HT-29 (cell line): Measurements from ENCODE around the gene PSME3IP1. TPM values are rescaled to one million over a fixed set of nuclear protein-coding genes. Genes with fewer than 3 reads are reported as not detected.
"Not testable (repeated sequence)": the region's sequence is repeated elsewhere in the genome, so short reads cannot be mapped to it uniquely, and the experiment has no call there.

ENCODE experiments used
- DNase-seq: peaks from one replicate; pipeline ENCODE4 v3.0.0-alpha.2; 2015; ENCODE audit warnings: low spot score
- total RNA-seq: library from RNA; depleted of rRNA; stranded (reverse); fragments of >200 nt; shearing (Covaris generic); gene quantifications from 2 replicates; pipeline ENCODE4 v1.2.3, GENCODE V29; 2014; rRNA removed

PSME3IP1 gene
- total RNA-seq: 41.7 and 54.5 TPM in 2 replicates

DNA sequence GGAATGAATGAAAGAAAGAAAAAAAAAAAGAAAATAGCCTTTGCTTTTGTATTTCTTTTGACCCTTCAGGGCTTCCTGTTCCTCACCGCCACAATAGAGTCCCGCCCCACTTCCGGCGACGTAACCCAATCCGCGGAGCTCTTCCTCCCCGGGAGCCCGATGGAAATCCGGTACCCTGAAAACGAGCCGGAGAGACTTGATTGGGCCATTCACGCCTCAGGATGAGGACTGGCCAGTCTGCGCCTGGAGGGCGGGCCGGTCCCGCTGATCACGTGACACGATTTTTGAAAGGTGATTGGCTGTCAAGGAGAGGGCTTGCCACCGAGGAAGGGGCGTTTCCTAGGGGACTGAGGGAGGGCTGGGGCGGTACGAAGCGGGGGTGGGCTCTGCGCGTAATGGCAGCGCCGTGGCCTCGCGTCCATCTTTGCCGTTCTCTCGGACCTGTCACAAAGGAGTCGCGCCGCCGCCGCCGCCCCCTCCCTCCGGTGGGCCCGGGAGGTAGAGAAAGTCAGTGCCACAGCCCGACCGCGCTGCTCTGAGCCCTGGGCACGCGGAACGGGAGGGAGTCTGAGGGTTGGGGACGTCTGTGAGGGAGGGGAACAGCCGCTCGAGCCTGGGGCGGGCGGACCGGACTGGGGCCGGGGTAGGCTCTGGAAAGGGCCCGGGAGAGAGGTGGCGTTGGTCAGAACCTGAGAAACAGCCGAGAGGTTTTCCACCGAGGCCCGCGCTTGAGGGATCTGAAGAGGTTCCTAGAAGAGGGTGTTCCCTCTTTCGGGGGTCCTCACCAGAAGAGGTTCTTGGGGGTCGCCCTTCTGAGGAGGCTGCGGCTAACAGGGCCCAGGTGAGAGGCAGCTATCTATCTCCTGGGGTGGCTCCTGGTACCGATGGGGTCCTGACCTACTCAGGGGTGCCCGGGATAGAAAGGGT, at the start of gene PSME3IP1, which contains the start of gene RSPRY1:
Gene PSME3IP1, minus strand, starts transcription at position 95 of the 927 bp plus-strand sequence. CDS start 12,185 bp downstream, outside the sequence.
Gene RSPRY1, plus strand, starts transcription at position 385 of the 927 bp plus-strand sequence. CDS start 18,330 bp downstream, outside the sequence.
- peak; percentile 99 for DNase-seq

- DNase-seq: no peak
Measured at GRCh38 chr16:57235128-57236021, 49.5 kb upstream of the PSME3IP1 start.

DNA sequence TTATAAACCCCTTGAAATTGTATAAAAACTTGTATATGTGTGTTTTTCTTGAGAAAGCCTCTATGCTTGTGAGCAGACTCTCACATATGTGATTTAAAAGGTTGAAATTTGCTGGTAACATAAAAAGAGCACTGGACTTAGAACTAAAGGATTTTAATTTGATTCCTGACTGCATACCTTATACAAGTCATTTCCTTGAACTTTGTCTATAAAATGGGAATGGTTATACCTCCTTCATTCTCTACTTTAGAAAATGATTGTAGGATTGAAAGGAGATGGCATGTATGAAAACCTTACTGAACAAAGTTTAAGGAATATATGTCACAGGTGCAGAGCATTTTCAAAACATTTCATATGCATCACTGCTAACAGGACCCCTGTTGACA, 48.9 kb upstream of the PSME3IP1 start:
- no peak for DNase-seq

DNA sequence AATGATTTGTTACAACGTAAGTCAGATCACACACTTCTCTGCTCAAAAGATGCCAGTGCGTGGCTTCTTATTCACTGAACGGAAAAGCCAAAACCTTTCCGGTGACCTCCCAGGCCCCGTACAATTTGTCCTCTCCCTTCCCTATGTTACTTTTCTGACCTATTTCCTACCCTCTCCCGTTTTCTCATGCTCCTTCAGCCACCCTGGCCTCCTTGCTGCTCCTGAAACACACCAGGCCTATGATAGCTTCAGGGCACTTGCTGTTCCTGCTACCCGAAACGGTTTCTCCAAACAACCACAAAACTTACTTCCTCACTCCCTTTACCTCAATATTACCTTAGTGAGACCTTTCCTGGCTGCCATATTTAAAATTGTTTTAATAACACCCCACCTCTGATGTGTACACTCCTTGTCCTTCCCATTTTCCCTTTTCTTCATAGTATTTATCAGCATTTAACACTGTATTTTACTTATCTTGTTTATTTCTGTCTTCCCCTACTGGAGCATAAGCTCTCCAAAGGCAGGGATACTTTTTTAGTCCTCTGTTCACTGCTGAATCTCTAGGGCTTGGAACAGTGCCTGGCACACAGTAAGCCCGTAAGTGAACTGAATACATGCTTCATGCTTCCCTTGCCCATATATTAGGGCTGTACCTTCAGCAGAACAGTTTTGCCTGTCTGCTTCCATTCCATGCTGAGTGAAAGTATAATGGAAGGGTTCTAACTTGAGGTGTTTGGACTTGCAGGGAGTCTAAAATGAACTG, 48.3 kb upstream of the PSME3IP1 start:
- DNase-seq: no peak

DNA sequence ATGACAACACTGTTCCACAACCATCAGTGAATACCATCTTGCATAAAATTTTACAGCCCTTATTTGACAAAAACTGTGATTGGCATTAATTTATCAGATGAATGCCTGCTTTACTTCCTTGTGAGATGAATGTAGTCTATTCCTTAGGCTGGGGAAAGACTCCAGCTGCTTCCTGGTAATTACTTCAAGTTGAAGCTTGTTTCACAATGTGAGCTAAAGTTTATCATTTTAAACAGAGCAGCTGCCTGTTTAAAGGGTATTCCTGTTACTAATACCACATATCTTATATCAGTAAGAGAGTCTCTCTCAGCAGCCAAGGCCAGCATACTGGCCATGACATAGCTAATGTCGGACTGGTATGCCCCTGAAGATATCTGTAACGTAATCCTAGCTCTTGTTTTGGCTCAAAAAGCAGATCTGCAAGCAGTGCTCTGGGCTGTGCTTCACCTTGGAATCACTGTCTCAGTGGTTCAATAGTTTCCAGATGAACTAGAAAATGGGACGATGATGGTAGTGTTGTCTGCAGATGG, 46.0 kb upstream of the PSME3IP1 start:
- no peak for DNase-seq

DNA sequence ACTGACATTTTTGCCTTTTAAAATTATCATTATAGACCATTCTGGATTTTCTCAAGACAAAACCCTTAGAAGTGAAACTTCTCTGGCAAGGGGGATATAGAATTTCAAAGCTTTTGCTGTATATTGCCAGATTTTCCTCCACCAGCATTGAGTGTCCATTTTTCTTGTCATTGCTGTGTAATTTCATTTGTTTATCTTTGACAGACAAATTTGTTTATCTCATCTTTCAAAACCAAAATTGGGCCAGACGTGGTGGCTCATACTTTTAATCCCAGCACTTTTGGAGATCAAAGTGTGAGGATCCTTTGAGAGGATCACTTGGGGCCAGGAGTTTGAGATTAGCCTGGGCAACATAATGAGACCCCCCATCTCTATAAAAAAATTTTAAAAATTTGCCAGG, 43.2 kb upstream of the PSME3IP1 start:
- no peak for DNase-seq

- DNase-seq: no peak
Measured at GRCh38 chr16:57226701-57227621, 41.1 kb upstream of the PSME3IP1 start.

DNA sequence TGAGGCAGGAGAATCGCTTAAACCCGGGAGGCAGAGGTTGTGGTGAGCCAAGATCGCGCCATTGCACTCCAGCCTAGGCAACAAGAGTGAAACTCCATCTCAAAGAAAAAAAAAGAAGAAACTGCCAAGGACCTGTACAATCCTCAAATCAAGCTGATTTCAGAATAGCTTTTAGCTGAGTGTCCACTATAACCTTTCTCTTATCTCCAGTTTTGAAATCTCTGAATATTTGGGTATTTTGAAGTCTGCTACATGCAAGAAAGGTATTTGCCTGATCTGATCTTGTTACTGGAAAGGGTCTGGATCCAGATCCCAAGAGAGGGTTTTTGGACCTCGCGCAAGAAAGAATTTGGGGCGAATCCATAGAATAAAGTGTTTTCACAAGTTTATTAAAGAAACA, 40.1 kb upstream of the PSME3IP1 start:
- no peak for DNase-seq

GRCh38 chr16:57224651-57225335, 39.0 kb upstream of the PSME3IP1 start:
- DNase-seq: no peak

DNA sequence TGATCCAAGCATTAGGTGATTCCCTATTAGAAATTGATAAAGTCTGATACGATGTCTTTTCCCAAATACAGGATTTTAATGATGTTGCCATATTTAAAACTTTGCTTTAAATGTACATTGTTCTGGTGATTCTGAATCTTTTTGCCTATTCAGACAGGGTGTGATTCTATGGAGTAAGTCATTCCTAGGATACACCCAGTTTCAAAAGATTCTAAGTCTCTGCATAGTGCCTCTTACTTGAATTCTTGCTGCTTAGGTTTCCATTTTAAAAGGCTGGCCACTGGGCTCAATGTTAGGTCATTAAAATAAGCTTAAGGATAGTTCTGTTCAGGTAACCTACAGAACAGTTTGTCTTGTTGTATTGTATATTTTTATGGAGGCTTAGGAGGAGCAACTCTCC, 37.2 kb upstream of the PSME3IP1 start:
- no peak for DNase-seq

DNA sequence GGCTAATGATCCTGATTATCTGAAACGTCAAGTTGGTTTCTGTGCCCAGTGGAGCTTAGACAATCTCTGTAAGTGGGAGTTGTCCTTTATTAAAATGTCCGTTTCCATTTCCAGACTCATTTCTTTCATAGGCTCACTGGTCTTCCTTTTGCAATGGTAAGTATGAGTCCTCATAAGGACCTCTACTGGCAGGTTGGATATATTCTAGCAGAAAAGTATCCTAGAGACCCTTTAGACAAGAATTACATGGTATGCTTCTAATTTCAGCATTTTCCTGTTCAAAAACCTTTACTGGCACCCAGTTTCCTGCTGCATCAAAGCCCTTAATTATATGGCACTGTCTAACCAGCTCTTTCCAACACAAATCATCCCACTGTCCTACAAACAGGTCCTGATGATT, 31.1 kb upstream of the PSME3IP1 start:
- no peak for DNase-seq

DNA sequence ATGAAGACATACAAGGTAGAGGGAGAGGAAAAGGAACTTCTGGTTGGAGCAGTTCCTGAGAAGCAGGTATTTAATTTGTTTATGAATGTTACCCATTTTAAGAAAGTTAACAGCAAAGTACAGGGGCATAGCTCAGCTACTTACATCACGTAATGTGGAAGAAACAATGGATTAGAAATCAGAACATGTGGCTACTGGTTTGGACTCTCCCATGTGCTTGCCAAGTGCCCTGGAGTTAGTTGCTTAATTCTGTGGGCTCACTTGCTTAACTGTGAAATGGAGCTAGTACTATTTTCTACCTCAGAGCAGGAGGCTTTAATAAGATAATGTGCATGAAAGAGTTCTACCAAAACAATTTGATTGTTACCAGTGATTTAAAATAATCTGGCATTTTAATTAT, 27.6 kb upstream of the PSME3IP1 start:
- no peak for DNase-seq

GRCh38 chr16:57209780-57210179, 23.9 kb upstream of the PSME3IP1 start:
- DNase-seq: no peak

- no peak for DNase-seq
Measured at GRCh38 chr16:57208926-57209325, 23.1 kb upstream of the PSME3IP1 start.

DNA sequence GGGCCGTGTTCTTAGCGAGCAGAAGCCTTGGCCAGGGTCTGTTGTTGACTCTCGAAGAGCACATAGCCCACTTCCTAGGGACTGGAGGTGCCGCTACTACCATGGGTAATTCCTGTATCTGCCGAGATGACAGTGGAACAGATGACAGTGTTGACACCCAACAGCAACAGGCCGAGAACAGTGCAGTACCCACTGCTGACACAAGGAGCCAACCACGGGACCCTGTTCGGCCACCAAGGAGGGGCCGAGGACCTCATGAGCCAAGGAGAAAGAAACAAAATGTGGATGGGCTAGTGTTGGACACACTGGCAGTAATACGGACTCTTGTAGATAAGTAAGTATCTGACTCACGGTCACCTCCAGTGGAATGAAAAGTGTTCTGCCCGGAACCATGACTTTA, 18.8 kb upstream of the PSME3IP1 start:
- no peak for DNase-seq

DNA sequence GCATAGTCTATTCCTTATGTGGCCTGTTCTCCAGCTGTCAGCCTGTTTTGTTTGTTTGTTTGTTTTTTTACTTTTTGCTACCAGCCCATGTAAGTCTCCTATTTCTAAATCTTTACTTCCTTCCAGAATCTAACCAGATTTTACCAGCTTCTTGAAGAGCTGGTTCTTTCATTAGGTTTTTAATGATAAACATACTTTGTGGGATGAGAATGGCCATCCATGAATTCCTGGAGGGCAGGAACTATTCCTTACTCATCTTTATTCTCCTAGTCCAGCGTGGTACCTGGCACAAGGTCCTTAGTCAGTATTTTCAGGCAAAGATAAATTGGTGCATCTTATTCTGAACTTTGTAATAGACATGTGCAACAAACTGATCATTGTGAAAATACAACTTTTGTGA, 17.6 kb upstream of the PSME3IP1 start:
- no peak for DNase-seq

DNA sequence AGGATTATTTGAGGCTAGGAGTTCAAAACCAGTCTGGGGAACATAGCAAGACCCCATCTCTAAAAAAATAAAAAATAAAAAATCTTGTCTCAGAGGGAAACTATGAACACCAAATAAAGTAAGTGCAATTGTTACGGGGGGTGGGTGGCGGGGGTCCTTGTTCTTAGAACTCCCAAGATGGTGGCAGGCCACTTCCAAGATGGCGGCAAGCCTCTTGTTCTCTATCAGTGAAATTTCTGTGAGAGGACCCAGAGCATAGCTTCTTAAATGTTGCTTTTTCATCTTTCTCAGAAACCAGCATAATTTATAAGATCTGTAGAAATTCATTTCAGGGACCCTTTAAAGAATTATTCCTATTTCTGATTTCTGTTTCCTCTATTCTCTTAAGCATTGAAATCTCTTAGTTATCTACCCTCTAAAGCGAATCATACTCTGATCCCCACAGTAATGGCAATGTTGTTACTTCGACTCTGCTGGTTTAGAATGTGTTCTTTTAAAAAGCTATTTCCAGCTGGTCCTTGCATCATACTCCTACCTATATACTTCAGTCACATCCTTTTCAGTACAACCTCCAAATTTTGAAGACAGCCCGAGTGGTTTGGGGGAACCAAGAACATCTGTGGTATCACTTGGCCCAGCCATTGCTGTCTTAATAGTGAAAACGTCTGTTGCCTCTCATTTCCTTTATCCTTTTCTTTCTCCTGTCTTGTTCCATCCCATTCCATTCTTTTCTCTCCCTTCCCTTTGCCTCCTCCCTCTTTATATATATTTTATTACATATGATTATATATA, 16.5 kb upstream of the PSME3IP1 start:
- DNase-seq: no peak

GRCh38 chr16:57200926-57201325, 15.1 kb upstream of the PSME3IP1 start:
- DNase-seq: not testable (repeated sequence)

DNA sequence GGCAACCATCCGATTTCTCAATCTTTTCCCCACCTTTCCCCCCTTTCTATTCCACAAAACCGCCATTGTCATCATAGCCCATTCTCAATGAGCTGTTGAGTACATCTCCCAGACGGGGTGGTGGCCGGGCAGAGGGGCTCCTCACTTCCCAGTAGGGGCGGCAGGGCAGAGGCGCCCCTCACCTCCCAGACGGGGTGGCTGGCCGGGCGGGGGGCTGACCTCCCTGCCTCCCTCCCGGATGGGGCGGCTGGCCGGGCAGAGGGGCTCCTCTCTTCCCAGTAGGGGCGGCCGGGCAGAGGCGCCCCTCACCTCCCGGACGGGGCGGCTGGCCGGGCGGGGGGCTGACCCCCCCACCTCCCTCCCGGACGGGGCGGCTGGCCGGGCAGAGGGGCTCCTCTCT, 14.5 kb upstream of the PSME3IP1 start:
- DNase-seq: not testable (repeated sequence)
